ENCODE results near the gene ATP2B2. TPM values are rescaled to one million over a fixed set of nuclear protein-coding genes. Genes with fewer than 3 reads are reported as not detected.

The ATP2B2 gene
- total RNA-seq, 4 donors from 2014 or later, result 0.29 to 9.5 (median 4.4) TPM

DNA sequence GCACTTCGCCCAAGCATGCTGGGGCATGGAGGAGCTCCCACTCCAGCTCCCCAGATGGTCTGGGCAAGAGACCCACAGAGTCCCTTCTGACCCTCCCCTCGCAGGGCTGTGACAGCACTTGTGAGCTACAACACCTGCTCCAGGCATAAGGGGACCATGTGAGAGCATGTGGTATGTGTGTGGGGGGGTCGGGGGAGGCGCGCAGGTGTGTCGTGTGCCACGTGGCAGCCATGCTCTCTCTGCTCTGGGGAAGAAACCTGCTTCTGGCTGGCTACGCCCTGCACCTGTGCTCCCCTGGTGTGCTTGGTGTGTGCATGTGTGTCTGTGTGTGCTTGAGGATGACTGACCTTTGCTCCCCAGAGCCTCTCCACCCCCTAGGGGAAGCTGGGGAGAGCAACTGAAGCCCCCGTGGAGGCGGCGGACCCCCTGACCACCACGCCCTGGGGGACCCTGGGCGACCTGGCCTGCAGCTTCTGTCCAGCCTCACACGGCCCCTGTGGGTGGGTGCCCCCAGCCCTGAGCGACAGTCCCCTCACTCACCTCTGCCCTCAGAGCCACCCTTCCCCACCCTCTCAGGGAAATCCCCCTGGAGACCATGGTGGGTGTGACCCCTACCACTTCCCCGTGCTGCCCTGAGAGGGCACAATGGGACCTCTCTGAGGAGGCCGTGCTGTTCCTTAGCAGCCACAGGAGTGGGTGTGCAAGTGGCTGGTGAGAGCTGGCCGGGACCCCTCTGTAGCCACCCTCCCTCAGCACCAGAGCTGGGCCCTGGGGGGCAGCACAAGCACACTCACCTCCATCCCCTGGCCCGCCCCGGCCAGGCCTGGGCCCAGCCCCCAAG is 167.8 kb downstream of the ATP2B2 start:
- Histone ChIP-seq H3K4me1 (no peaks in the 10 kb centered on the region), H3K27ac (no peak overlapping the region), H3K9me3 (no peaks in the 10 kb centered on the region), H3K36me3 (no peaks in the 10 kb centered on the region), H3K27me3 (no peaks in the 10 kb centered on the region), H3K4me3 (no peak overlapping the region)
- TF ChIP-seq, protein P1, sequence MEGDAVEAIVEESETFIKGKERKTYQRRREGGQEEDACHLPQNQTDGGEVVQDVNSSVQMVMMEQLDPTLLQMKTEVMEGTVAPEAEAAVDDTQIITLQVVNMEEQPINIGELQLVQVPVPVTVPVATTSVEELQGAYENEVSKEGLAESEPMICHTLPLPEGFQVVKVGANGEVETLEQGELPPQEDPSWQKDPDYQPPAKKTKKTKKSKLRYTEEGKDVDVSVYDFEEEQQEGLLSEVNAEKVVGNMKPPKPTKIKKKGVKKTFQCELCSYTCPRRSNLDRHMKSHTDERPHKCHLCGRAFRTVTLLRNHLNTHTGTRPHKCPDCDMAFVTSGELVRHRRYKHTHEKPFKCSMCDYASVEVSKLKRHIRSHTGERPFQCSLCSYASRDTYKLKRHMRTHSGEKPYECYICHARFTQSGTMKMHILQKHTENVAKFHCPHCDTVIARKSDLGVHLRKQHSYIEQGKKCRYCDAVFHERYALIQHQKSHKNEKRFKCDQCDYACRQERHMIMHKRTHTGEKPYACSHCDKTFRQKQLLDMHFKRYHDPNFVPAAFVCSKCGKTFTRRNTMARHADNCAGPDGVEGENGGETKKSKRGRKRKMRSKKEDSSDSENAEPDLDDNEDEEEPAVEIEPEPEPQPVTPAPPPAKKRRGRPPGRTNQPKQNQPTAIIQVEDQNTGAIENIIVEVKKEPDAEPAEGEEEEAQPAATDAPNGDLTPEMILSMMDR (IDR thresholded peaks at IDR 0.05), result no peak
- no peak for TF ChIP-seq POLR2A (IDR thresholded peaks at IDR 0.05)
- intact Hi-C loops (cut with DNase I; ENCODE audit: low total_unique reads), result no loop called here
- DNase-seq, result no peak

DNA sequence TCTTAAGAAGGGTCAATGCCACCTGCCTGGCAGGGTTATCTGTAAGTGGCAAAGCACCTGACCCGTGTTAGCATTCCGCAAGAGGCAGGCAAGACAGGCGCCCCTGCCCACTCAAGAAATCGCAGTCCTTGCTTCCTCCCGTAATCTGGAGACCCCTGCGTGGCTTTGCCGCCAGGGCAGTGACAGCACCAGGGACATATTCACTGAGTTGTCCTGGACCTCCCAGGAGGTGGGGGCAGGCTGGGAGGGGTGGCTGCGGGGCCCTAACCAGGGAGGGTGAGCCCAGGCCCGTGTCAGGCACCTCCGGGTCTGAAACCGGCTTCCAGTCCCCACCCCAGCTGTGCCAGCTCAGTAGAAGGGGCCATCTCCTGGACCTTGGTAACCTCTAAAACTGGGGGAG is 168.6 kb downstream of the ATP2B2 start:
- intact Hi-C loops (cut with DNase I; ENCODE audit: low total_unique reads), result no loop called here
- no peak overlapping the region for H3K4me3 ChIP-seq
- no peaks in the 10 kb centered on the region for H3K9me3 ChIP-seq
- no peaks in the 10 kb centered on the region for H3K27me3 ChIP-seq
- no peaks in the 10 kb centered on the region for H3K4me1 ChIP-seq
- no peak overlapping the region for H3K27ac ChIP-seq
- TF ChIP-seq POLR2A (IDR thresholded peaks at IDR 0.05), result no peak
- TF ChIP-seq, protein P1 (IDR thresholded peaks at IDR 0.05), result no peak
- DNase-seq, result no peak
- no peaks in the 10 kb centered on the region for H3K36me3 ChIP-seq

DNA sequence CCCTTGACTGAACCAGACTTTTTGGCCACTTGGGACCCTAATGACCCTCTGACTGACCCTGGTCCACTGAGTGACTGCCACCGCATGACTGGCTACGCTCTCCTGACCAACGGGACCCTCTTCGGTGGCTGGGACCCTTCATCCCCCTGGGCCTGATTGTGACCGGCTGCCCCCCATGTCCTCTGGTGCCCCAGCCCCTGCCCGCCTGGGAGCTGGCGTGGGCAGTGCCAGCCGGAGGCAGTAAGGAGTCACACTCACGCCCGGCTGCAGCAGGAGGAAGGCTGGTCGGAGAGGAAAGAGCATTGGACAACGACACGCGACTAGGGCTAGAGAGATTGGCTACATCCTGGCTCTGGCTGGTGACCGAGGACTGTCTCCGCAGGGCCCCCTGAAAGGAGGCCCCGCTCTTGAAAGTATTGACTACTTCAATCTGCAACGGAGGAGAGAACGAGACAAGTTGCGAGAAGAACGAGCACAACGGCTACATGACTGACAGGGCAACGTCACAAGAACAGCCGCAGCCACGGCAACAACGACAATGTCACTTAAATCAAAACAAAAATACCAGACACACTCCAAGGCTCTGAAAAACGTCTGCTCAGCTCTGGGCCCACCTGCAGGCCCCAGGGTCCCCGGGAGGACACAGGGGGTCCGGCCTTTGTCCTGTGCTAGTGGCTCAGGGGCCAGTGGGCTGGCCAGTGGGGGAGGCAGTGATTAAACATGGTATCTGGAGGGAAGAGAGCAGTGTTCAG is 169.3 kb downstream of the ATP2B2 start:
- Histone ChIP-seq H3K27me3 (no peaks in the 10 kb centered on the region), H3K9me3 (no peaks in the 10 kb centered on the region), H3K27ac (no peak overlapping the region), H3K4me3 (no peak overlapping the region), H3K36me3 (no peaks in the 10 kb centered on the region), H3K4me1 (no peaks in the 10 kb centered on the region)
- TF ChIP-seq POLR2A (IDR thresholded peaks at IDR 0.05), result no peak
- TF ChIP-seq, protein P1 (IDR thresholded peaks at IDR 0.05), result no peak
- DNase-seq, result no peak
- intact Hi-C loops (cut with DNase I; ENCODE audit: low total_unique reads), result no loop called here

DNA sequence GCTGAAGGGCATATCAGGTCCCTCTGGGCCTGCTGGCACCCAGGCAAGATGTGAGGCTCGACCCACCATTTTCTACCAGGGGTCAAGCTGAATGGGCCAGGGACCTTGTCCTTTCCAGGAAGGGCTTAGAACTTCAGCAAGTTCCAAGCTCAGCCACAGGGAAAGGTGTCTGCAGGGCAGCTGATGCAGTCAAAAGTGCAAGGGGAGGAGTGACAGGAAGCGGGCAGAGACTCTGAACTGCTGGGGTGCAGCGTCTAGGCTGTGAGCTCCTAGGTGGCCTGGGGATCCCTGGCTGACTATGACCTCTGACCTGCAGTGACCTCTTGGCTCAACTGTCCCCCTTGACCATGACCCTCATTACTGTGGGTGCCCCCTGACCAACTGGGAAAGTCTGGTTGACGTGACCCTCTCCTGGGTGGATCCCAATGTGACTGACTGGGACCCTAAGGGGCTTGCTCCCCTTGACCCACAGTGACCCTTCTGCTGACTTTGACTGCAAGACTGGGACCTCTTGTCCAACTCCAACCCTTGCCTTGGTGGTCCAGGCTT is 170.1 kb downstream of the ATP2B2 start:
- Histone ChIP-seq H3K4me3 (no peak overlapping the region), H3K4me1 (no peaks in the 10 kb centered on the region), H3K27me3 (no peaks in the 10 kb centered on the region), H3K9me3 (no peaks in the 10 kb centered on the region), H3K36me3 (no peaks in the 10 kb centered on the region), H3K27ac (no peak overlapping the region)
- DNase-seq, result no peak
- TF ChIP-seq, protein P1 (IDR thresholded peaks at IDR 0.05), result no peak
- TF ChIP-seq POLR2A (IDR thresholded peaks at IDR 0.05), result no peak
- intact Hi-C loops (cut with DNase I; ENCODE audit: low total_unique reads), result no loop called here

DNA sequence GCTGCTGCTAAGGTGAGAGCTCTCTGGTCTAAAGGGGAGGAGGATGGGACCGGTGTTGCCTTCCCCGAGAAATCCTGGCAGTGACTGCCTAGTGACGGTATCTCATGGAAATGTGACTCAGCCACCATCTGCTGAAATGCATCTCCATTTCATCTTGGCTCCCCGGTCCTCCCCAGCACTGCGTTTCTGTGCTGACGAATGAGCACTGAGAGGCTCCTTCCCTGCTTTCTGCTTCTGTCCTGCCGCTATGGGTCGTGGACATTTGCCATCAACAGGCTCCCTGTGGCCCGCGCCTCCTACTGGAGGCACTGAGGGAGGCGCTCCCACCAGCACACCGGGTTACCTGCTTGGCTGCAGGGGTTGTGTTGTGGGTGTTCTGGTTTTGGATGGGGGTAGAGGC is 170.9 kb downstream of the ATP2B2 start:
- Histone ChIP-seq H3K4me1 (no peaks in the 10 kb centered on the region), H3K36me3 (no peaks in the 10 kb centered on the region), H3K9me3 (no peaks in the 10 kb centered on the region), H3K4me3 (no peak overlapping the region), H3K27me3 (no peaks in the 10 kb centered on the region), H3K27ac (no peak overlapping the region)
- TF ChIP-seq, protein P1 (IDR thresholded peaks at IDR 0.05), result no peak
- TF ChIP-seq POLR2A (IDR thresholded peaks at IDR 0.05), result no peak
- DNase-seq, result no peak
- intact Hi-C loops (cut with DNase I; ENCODE audit: low total_unique reads), result no loop called here

All from uterus (tissue), 4 donors.